MM.1S (cell line): Measurements from ENCODE around the gene PIBF1.

ENCODE experiments used
- DNase-seq: peaks from one replicate; pipeline ENCODE4 v3.0.0-alpha.2; 2015
- H2AFZ ChIP-seq: fragments of 300-600 bp; sonication (generic); 2 replicates; pipeline ENCODE4 v1.6.0; 2016; ENCODE audit warnings: antibody characterized with exemption, low read length
- H3F3A ChIP-seq: fragments of 300-600 bp; sonication (generic); 2 replicates; pipeline ENCODE4 v1.6.1; 2016; ENCODE audit warnings: mild to moderate bottlenecking, antibody characterized with exemption, low read length, moderate library complexity, mixed read lengths; ENCODE audit not compliant: insufficient read depth
- H3K27ac ChIP-seq: fragments of 300-600 bp; sonication (generic); 2 replicates; pipeline ENCODE4 v1.5.1; 2016; ENCODE audit warnings: mild to moderate bottlenecking, low read length
- H3K27me3 ChIP-seq: fragments of 300-600 bp; sonication (generic); replicated peaks from 2 replicates; pipeline ENCODE4 v1.6.0; 2016; ENCODE audit warnings: low read length; ENCODE audit not compliant: insufficient read depth
- H3K36me3 ChIP-seq: fragments of 300-600 bp; sonication (generic); replicated peaks from 2 replicates; pipeline ENCODE4 v1.6.1; 2016; ENCODE audit warnings: mild to moderate bottlenecking, low read length, mixed read lengths; ENCODE audit not compliant: insufficient read depth
- H3K4me1 ChIP-seq: fragments of 300-600 bp; sonication (generic); 2 replicates; pipeline ENCODE4 v1.6.1; 2016; ENCODE audit warnings: low read length, mixed read lengths
- H3K4me2 ChIP-seq: fragments of 300-600 bp; sonication (generic); 2 replicates; pipeline ENCODE4 v1.6.0; 2016; ENCODE audit warnings: low read depth, low read length
- H3K4me3 ChIP-seq: fragments of 300-600 bp; sonication (generic); 2 replicates; pipeline ENCODE4 v1.5.1; 2016; ENCODE audit warnings: low read length, mixed read lengths
- H3K79me2 ChIP-seq: fragments of 300-600 bp; sonication (generic); 2 replicates; pipeline ENCODE4 v1.6.1; 2016; ENCODE audit warnings: mixed run types, low read length, mixed read lengths
- H3K9ac ChIP-seq: fragments of 300-600 bp; sonication (generic); 2 replicates; pipeline ENCODE4 v1.6.1; 2016; ENCODE audit warnings: low read length, mixed read lengths
- H3K9me2 ChIP-seq: fragments of 300-600 bp; sonication (generic); replicated peaks from 2 replicates; pipeline ENCODE4 v1.6.1; 2016; ENCODE audit warnings: mild to moderate bottlenecking, low read length, mixed read lengths; ENCODE audit not compliant: insufficient read depth
- H3K9me3 ChIP-seq: fragments of 300-600 bp; sonication (generic); replicated peaks from 2 replicates; pipeline ENCODE4 v1.6.1; 2016; ENCODE audit warnings: mild to moderate bottlenecking, low read length, mixed read lengths; ENCODE audit not compliant: insufficient read depth
- H4K20me1 ChIP-seq: fragments of 300-600 bp; sonication (generic); 2 replicates; pipeline ENCODE4 v1.6.1; 2016; ENCODE audit warnings: mild to moderate bottlenecking, low read length, moderate library complexity, mixed read lengths; ENCODE audit not compliant: insufficient read depth
- EZH2 ChIP-seq: fragments of 300-600 bp; sonication (generic); optimal IDR thresholded peaks from 2 replicates; pipeline ENCODE3; 2017; ENCODE audit warnings: low read depth, mild to moderate bottlenecking, antibody characterized with exemption, low read length, mixed read lengths
- EZH2phosphoT487 ChIP-seq: fragments of 300-600 bp; sonication (generic); IDR thresholded peaks from 2 replicates; pipeline ENCODE4 v1.6.1; 2018; ENCODE audit warnings: antibody characterized with exemption, low read length
- TF ChIP-seq, protein P1 (sequence below): fragments of 300-600 bp; sonication (generic); IDR thresholded peaks from 2 replicates; pipeline ENCODE4 v1.5.1; 2016; ENCODE audit warnings: antibody characterized with exemption, low read length, mixed read lengths

PIBF1 gene

DNA sequence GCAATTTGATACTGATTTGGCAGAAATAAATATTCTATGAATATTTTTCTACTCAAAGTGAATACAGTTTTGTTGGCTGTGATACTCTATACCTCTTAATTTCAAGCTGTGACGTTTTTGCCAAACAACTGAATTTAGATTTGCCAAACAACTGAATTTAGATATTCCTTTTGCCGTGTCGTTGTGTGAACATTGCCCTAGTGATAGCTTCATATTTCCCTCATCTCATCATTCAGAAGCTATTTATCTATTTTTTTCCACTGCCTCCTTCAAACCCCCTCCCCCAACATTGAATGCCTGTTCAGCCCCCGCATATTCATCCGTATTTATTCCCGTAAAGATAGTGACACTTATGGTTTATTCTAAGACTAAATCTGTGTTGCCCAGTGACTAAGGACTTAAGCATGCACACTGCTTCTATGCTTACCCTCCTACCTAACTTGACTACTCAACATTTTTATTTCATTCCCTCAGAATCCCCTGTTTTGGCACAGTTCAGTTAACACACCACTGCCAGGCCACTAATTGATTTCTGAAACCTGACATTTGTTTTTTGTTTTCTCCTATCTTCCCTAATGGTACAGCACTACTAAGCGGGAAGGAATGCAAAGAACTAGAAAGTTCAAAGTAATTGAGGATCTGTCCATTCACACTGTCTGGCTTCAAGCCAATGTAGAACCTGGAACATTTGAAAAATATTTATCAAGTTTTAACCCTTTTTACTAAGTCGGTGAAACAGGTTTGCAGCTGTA, 274.1 kb downstream of the PIBF1 start:
- no peak overlapping the region for H3K4me3 ChIP-seq
- H3K9ac ChIP-seq, result no peak overlapping the region
- H3K9me3 ChIP-seq, result no peaks in the 10 kb centered on the region
- no peak overlapping the region for H3K27ac ChIP-seq
- TF ChIP-seq EZH2phosphoT487 (no peak), EZH2 (no peak)
- TF ChIP-seq, protein P1, sequence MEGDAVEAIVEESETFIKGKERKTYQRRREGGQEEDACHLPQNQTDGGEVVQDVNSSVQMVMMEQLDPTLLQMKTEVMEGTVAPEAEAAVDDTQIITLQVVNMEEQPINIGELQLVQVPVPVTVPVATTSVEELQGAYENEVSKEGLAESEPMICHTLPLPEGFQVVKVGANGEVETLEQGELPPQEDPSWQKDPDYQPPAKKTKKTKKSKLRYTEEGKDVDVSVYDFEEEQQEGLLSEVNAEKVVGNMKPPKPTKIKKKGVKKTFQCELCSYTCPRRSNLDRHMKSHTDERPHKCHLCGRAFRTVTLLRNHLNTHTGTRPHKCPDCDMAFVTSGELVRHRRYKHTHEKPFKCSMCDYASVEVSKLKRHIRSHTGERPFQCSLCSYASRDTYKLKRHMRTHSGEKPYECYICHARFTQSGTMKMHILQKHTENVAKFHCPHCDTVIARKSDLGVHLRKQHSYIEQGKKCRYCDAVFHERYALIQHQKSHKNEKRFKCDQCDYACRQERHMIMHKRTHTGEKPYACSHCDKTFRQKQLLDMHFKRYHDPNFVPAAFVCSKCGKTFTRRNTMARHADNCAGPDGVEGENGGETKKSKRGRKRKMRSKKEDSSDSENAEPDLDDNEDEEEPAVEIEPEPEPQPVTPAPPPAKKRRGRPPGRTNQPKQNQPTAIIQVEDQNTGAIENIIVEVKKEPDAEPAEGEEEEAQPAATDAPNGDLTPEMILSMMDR, result no peak
- no peaks in the 10 kb centered on the region for H4K20me1 ChIP-seq
- DNase-seq, result no peak
- H3K4me1 ChIP-seq, result no peaks in the 10 kb centered on the region
- no peak overlapping the region for H3K4me2 ChIP-seq
- H3K27me3 ChIP-seq, result no peaks in the 10 kb centered on the region
- H3F3A ChIP-seq, result no peaks in the 10 kb centered on the region
- no peaks in the 10 kb centered on the region for H3K36me3 ChIP-seq
- no peaks in the 10 kb centered on the region for H3K9me2 ChIP-seq
- no peak overlapping the region for H2AFZ ChIP-seq
- H3K79me2 ChIP-seq, result no peaks in the 10 kb centered on the region

- no peaks in the 10 kb centered on the region for H4K20me1 ChIP-seq
- no peak overlapping the region for H3K9ac ChIP-seq
- DNase-seq, result no peak
- no peaks in the 10 kb centered on the region for H3K9me2 ChIP-seq
- no peaks in the 10 kb centered on the region for H3F3A ChIP-seq
- H3K9me3 ChIP-seq, result no peaks in the 10 kb centered on the region
- no peaks in the 10 kb centered on the region for H3K4me1 ChIP-seq
- H3K4me3 ChIP-seq, result no peak overlapping the region
- no peak overlapping the region for H3K27ac ChIP-seq
- H3K79me2 ChIP-seq, result no peaks in the 10 kb centered on the region
- H3K27me3 ChIP-seq, result no peaks in the 10 kb centered on the region
- H3K36me3 ChIP-seq, result no peaks in the 10 kb centered on the region
- H3K4me2 ChIP-seq, result no peak overlapping the region
- no peak overlapping the region for H2AFZ ChIP-seq
- no peak for TF ChIP-seq EZH2phosphoT487
- TF ChIP-seq, protein P1, result no peak
- no peak for TF ChIP-seq EZH2
Observed at GRCh38 chr13:73056565-73056962, 274.6 kb downstream of the PIBF1 start.

DNA sequence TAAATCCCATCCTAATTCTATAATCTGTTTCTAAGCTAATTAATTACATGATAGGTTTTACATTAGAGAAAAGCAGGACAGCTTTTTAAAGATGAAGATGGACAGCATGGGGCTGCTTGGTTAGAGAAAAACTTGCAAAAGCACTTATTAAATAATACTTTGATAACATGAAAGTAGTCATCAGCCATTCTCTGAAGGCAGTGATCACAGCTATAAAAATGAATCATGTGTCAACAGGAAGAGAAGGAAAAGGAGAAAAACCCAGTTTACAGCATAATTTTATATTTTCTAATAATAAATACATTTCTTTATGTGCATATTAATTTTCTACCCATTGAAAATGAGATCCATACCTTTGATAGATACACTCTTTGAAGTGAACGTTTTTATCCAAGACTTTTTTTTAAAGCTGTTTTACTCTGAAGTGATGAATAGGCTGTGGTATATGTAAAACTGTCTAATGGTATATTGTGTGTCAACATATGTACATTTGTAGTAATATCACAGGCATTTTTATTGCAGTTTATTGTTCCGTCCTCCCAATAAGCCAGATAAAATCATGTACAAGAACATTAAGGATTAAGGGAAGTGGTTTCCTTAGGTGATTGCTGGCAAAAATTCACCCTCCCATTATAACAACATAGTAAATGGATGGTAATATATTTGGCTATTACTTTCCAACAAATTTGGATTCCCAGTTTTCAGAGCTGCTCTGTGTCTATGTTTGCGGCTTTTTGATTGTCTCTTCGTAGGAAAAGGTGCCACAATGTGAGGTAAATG, 275.5 kb downstream of the PIBF1 start:
- H3K4me1 ChIP-seq, result no peaks in the 10 kb centered on the region
- H3F3A ChIP-seq, result no peaks in the 10 kb centered on the region
- no peak overlapping the region for H2AFZ ChIP-seq
- H3K9me3 ChIP-seq, result no peaks in the 10 kb centered on the region
- H3K79me2 ChIP-seq, result no peaks in the 10 kb centered on the region
- H3K9ac ChIP-seq, result no peak overlapping the region
- no peaks in the 10 kb centered on the region for H3K27me3 ChIP-seq
- no peaks in the 10 kb centered on the region for H3K9me2 ChIP-seq
- H4K20me1 ChIP-seq, result no peaks in the 10 kb centered on the region
- H3K36me3 ChIP-seq, result no peaks in the 10 kb centered on the region
- H3K4me3 ChIP-seq, result no peak overlapping the region
- no peak overlapping the region for H3K27ac ChIP-seq
- DNase-seq, result no peak
- H3K4me2 ChIP-seq, result no peak overlapping the region
- TF ChIP-seq EZH2phosphoT487 (no peak), EZH2 (no peak)
- TF ChIP-seq, protein P1, result no peak
